Gastroesophageal sphincter (tissue), 4 donors: Measurements from ENCODE around the gene SLF1. TPM values are rescaled to one million over a fixed set of nuclear protein-coding genes. Genes with fewer than 3 reads are reported as not detected.

Experiments used
- ATAC-seq: fragments of 150-250 bp; one replicate; pipeline ENCODE4 v1.9.1; 2016; ENCODE audit warnings: mild to moderate bottlenecking, moderate library complexity
- H3K27ac ChIP-seq, 4 donors: fragments of 200-600 bp; sonication (generic) in 3 of 4; 1 replicate in 3 of 4; 2 replicates in 1 of 4; pipeline ENCODE4 v1.5.1; 2016 to 2019
- H3K27me3 ChIP-seq: fragments of 200-600 bp; sonication (generic); one replicate; pipeline ENCODE4 v1.5.1; 2019
- H3K36me3 ChIP-seq, 2 donors: fragments of 200-600 bp; sonication (generic); one replicate each; pipeline ENCODE4 v1.5.1; 2019; ENCODE audit warnings: control low read depth in 1 of 2
- H3K4me1 ChIP-seq, 3 donors: fragments of 200-600 bp; sonication (generic); 1 replicate in 2 of 3; 2 replicates in 1 of 3; pipeline ENCODE4 v1.5.1; 2016 to 2019; ENCODE audit warnings: control low read depth in 2 of 3
- H3K4me3 ChIP-seq, 2 donors: fragments of 200-600 bp; sonication (generic); one replicate each; pipeline ENCODE4 v1.5.1; 2019; ENCODE audit warnings: mild to moderate bottlenecking in 1 of 2, moderate library complexity in 1 of 2
- H3K9me3 ChIP-seq, 3 donors: fragments of 200-600 bp; sonication (generic); one replicate each; pipeline ENCODE4 v1.5.1; 2017 to 2019; ENCODE audit warnings: control low read depth in 2 of 3
- CTCF ChIP-seq, 4 experiments: fragments of 200-600 bp in 2 of 4; fragments of 450-650 bp in 2 of 4; sonication (generic) in 1 of 4; IDR thresholded peaks; one replicate each; pipeline ENCODE4 v1.5.1; 2017 to 2019; ENCODE audit warnings: antibody characterized with exemption in 4 of 4, mild to moderate bottlenecking in 2 of 4, moderate library complexity in 2 of 4
- EP300 ChIP-seq: sonication (generic); formaldehyde crosslinking; IDR thresholded peaks from one replicate; pipeline ENCODE4 v1.6.1; 2017; ENCODE audit warnings: antibody characterized with exemption, mild to moderate bottlenecking
- POLR2A ChIP-seq, 2 donors: fragments of 450-650 bp; IDR thresholded peaks; one replicate each; pipeline ENCODE4 v1.6.1; 2017; ENCODE audit warnings: antibody characterized with exemption in 2 of 2, mild to moderate bottlenecking in 2 of 2, moderate library complexity in 1 of 2
- POLR2AphosphoS5 ChIP-seq: sonication (generic); formaldehyde crosslinking; IDR thresholded peaks from one replicate; pipeline ENCODE4 v1.6.1; 2017; ENCODE audit warnings: antibody characterized with exemption
- WGBS, 2 donors: methylation state at CpG; one replicate each; pipeline ENCODE4 v1.1.5; 2018; ENCODE audit warnings: low coverage in 1 of 2; 5-methylcytosine and 5-hydroxymethylcytosine counted together
- total RNA-seq, 4 donors: library from RNA; depleted of rRNA; stranded (reverse); fragments of >200 nt; gene quantifications; one replicate each; pipeline ENCODE4 v1.1.0, GENCODE V29; 2016

The SLF1 gene
- total RNA-seq, 4 donors from 2014 or later, result 2.5 to 8.9 (median 3.6) TPM

DNA sequence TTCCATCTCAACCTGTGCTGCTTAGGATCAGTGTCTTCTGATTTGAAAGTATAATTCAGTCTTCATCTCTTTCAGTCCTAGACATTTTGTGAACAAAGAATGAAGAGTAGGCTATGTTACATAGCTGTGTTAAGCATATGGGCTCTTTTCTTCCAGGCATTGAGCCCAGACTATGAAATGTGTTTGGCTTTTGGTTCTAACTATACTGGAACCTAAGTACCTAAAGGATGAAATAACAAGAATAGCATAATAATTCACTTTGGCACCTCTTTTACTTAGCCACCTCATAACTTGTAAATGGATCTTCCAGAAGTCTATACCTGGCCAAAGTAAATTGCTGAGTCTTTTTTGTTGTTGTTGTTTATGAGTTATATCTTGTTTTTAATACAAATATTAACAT, 71.4 kb downstream of the SLF1 start:
- no peak overlapping the region for H3K4me3 ChIP-seq
- TF ChIP-seq POLR2AphosphoS5, result no peak
- no peak for TF ChIP-seq EP300
- no peak for TF ChIP-seq POLR2A (IDR thresholded peaks at IDR 0.05)
- TF ChIP-seq CTCF (IDR thresholded peaks at IDR 0.05), result no peak
- no peak overlapping the region for H3K27ac ChIP-seq
- H3K4me1 ChIP-seq, result peaks cover 0 to 5% (median 0%) of the 10 kb centered on the region in 3 donors
- no peaks in the 10 kb centered on the region for H3K27me3 ChIP-seq
- H3K36me3 ChIP-seq, result peaks cover 0 to 17% of the 10 kb centered on the region in 2 donors
- ATAC-seq, result no peak
- no peaks in the 10 kb centered on the region for H3K9me3 ChIP-seq

DNA sequence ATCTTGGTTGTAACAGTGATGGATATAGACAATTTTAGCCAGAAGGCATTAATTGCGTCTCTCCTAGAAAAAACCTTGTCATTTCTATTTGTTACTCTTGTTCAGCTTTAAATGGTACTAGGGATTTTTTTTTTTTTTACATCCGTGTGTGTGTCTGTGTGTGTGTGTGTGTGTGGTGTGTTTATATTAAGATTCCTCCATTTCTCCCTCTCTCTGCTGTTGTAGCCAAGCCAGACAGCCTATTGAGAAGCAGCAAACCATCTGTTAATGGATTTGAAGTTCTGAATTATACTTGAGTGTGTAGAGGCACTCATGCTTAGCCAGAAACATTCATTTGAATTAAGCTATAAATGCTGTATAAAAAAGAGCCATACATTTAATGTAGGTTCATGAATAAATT, 72.3 kb downstream of the SLF1 start:
- TF ChIP-seq EP300, result no peak
- no peak for TF ChIP-seq CTCF (IDR thresholded peaks at IDR 0.05)
- TF ChIP-seq POLR2A (IDR thresholded peaks at IDR 0.05), result no peak
- TF ChIP-seq POLR2AphosphoS5, result no peak
- Histone ChIP-seq H3K4me1 (peaks cover 0 to 5% (median 0%) of the 10 kb centered on the region in 3 donors), H3K36me3 (peaks cover 0 to 19% of the 10 kb centered on the region in 2 donors), H3K9me3 (no peaks in the 10 kb centered on the region), H3K27ac (no peak overlapping the region), H3K4me3 (no peak overlapping the region), H3K27me3 (no peaks in the 10 kb centered on the region)
- ATAC-seq, result no peak
- WGBS, 2 donors, result 32 to 61% methylated on average over 2 of the region's 2 CpGs

- TF ChIP-seq CTCF (IDR thresholded peaks at IDR 0.05) (no peak), EP300 (no peak), POLR2A (IDR thresholded peaks at IDR 0.05) (no peak), POLR2AphosphoS5 (no peak)
- no peak for ATAC-seq
- Histone ChIP-seq H3K4me3 (no peak overlapping the region), H3K4me1 (peaks cover 0 to 5% (median 0%) of the 10 kb centered on the region in 3 donors), H3K27ac (no peak overlapping the region), H3K9me3 (no peaks in the 10 kb centered on the region), H3K27me3 (no peaks in the 10 kb centered on the region), H3K36me3 (peaks cover 0 to 19% of the 10 kb centered on the region in 2 donors)
- WGBS, 2 donors, result 100% methylated on average over 1 of the region's 1 CpG; no CpG with 5 or more reads in 1 of the 2 donors
Observed at GRCh38 chr5:94691291-94691690, 72.8 kb downstream of the SLF1 start.

GRCh38 chr5:94691949-94692348, 73.5 kb downstream of the SLF1 start:
- Histone ChIP-seq H3K4me3 (no peak overlapping the region), H3K9me3 (no peaks in the 10 kb centered on the region), H3K4me1 (peaks cover 0 to 5% (median 0%) of the 10 kb centered on the region in 3 donors), H3K27me3 (no peaks in the 10 kb centered on the region), H3K36me3 (peaks cover 0 to 12% of the 10 kb centered on the region in 2 donors), H3K27ac (no peak overlapping the region)
- TF ChIP-seq POLR2A (IDR thresholded peaks at IDR 0.05), result no peak
- TF ChIP-seq POLR2AphosphoS5, result no peak
- 26 to 29% methylated on average over 4 of the region's 4 CpGs for WGBS, 2 donors
- ATAC-seq, result no peak

DNA sequence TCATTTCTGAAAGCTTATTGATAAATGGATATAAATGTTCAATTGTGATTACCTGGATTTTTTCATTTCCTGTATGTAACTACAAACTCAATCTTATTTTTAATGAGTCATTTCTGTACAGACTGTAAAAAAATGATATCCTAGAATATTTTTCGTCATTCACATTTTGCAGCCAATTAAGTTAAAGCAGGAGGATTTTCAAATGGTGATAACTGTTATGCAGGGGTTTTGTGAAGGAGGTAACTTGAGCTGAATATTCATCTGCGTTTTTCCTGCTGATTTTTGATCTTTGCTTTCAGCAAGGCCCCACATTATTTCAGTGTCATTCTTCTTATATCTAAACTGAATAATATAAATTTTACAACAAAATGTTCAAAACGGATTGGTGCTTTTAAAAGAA, 74.1 kb downstream of the SLF1 start:
- H3K27me3 ChIP-seq, result no peaks in the 10 kb centered on the region
- no peaks in the 10 kb centered on the region for H3K9me3 ChIP-seq
- no peak overlapping the region for H3K4me3 ChIP-seq
- TF ChIP-seq CTCF (IDR thresholded peaks at IDR 0.05) (no peak), EP300 (no peak), POLR2A (IDR thresholded peaks at IDR 0.05) (no peak), POLR2AphosphoS5 (no peak)
- H3K27ac ChIP-seq, result no peak overlapping the region
- ATAC-seq, result no peak
- H3K4me1 ChIP-seq, result peaks cover 0 to 5% (median 0%) of the 10 kb centered on the region in 3 donors
- peaks cover 0 to 7% of the 10 kb centered on the region in 2 donors for H3K36me3 ChIP-seq
- 71 to 79% methylated on average over 3 of the region's 3 CpGs for WGBS, 2 donors
